Panc1 (cell line): ENCODE results near the gene OTOP3. TPM values are rescaled to one million over a fixed set of nuclear protein-coding genes. Genes with fewer than 3 reads are reported as not detected.

Experiments
- ATAC-seq: fragments of 200-7000 bp; cut with Tn5 transposase; 2 replicates; pipeline ENCODE4 v1.9.1; 2020; ENCODE audit warnings: mild to moderate bottlenecking, moderate library complexity
- BruUV-seq: library from RNA; stranded (reverse); fragments of 400-500 nt; replicated peaks from 2 replicates; lab custom pipeline; 2021; lab: Mats Ljungman, UMichigan
- CTCF ChIA-PET: fragments of 300-600 bp; sonication (Branson Sonifier 250); formaldehyde crosslinking; loops from one replicate; lab custom pipeline; 2022; ENCODE audit warnings: antibody characterized with exemption; lab: Charles Lee
- POLR2A ChIA-PET: fragments of 300-600 bp; sonication (Branson Sonifier 250); formaldehyde crosslinking; loops from one replicate; lab custom pipeline; 2022; ENCODE audit warnings: antibody characterized with exemption; lab: Charles Lee
- DNase-seq: peaks from one replicate; pipeline ENCODE4 v3.0.0-alpha.2; 2010; ENCODE audit warnings: low read depth, low spot score
- H3K27ac ChIP-seq: 2 replicates; pipeline ENCODE4 v1.5.1; 2011; ENCODE audit warnings: mild to moderate bottlenecking, low read length, inconsistent platforms
- H3K27me3 ChIP-seq: fragments of 200-500 bp; sonication (Bioruptor generic); 2 replicates; pipeline ENCODE4 v1.6.0; 2014; ENCODE audit warnings: low read length, inconsistent platforms; ENCODE audit not compliant: control insufficient read depth, insufficient read depth
- H3K36me3 ChIP-seq: fragments of 200-500 bp; sonication (Bioruptor generic); 2 replicates; pipeline ENCODE4 v1.5.1; 2014; ENCODE audit warnings: inconsistent platforms, mild to moderate bottlenecking, low read length, moderate library complexity; ENCODE audit not compliant: control insufficient read depth, insufficient read depth
- H3K4me1 ChIP-seq: 2 replicates; pipeline ENCODE4 v1.5.1; 2011; ENCODE audit warnings: inconsistent platforms, mild to moderate bottlenecking, low read length, moderate library complexity; ENCODE audit not compliant: control insufficient read depth, insufficient read depth
- H3K4me3 ChIP-seq, 2 experiments: 2 replicates each; pipeline ENCODE4 v1.5.1; 2011 to 2012; ENCODE audit warnings: low read depth in 2 of 2, low read length in 2 of 2, mild to moderate bottlenecking in 2 of 2, inconsistent platforms in 1 of 2, moderate library complexity in 1 of 2
- H3K9me3 ChIP-seq: fragments of 200-500 bp; sonication (Bioruptor generic); 2 replicates; pipeline ENCODE4 v1.5.1; 2014; ENCODE audit warnings: low read depth, mild to moderate bottlenecking, inconsistent platforms, low read length, moderate library complexity; ENCODE audit not compliant: control insufficient read depth, insufficient read depth
- CTCF ChIP-seq: fragments of 450-650 bp; IDR thresholded peaks from 2 replicates; pipeline ENCODE4 v1.5.1; 2017; ENCODE audit warnings: mild to moderate bottlenecking
- POLR2AphosphoS5 ChIP-seq: IDR thresholded peaks from 2 replicates; pipeline ENCODE4 v1.6.1; 2012; ENCODE audit warnings: mild to moderate bottlenecking, low read depth, low read length, moderate library complexity
- REST ChIP-seq, 2 experiments: IDR thresholded peaks; 2 replicates each; pipeline ENCODE4 v1.6.1; 2011 to 2012; ENCODE audit warnings: low read depth in 2 of 2, control low read depth in 1 of 2, low read length in 1 of 2, mild to moderate bottlenecking in 1 of 2, moderate library complexity in 1 of 2; ENCODE audit not compliant: insufficient read depth in 1 of 2
- SIN3A ChIP-seq: IDR thresholded peaks from 2 replicates; pipeline ENCODE4 v1.6.1; 2012; ENCODE audit warnings: low read depth, mild to moderate bottlenecking, low read length, moderate library complexity, borderline replicate concordance; ENCODE audit not compliant: insufficient read depth
- TCF7L2 ChIP-seq: IDR thresholded peaks from 2 replicates; pipeline ENCODE4 v1.6.1; 2011; ENCODE audit warnings: mild to moderate bottlenecking, low read depth, low read length, inconsistent platforms
- in situ Hi-C: cut with HindIII; loops from 2 replicates; pipeline ENCODE4 v1.10.0; 2016; ENCODE audit warnings: low sequenced_read_pairs, low pct_unique_long_range_greater_than_20kb
- intact Hi-C: fragments of 100-400 bp; cut with micrococcal nuclease; formaldehyde crosslinking; loops from one replicate; pipeline ENCODE4 v1.10.0; 2022; ENCODE audit not compliant: unreplicated experiment
- total RNA-seq: library from RNA; stranded (reverse); gene quantifications from one replicate; pipeline ENCODE4 v1.2.1, GENCODE V29; 2021; ENCODE audit not compliant: unreplicated experiment

The OTOP3 gene
- total RNA-seq, 1 experiment from 2014 or later = not detected

GRCh38 chr17:74921769-74922168 is 13.9 kb upstream of the OTOP3 start:
- Histone ChIP-seq H3K27ac (no peak overlapping the region), H3K27me3 (peaks cover 18% of the 10 kb centered on the region), H3K36me3 (peaks cover 5% of the 10 kb centered on the region; the same call in 1 of the 2 replicates), H3K9me3 (no peaks in the 10 kb centered on the region), H3K4me3 (no peak overlapping the region), H3K4me1 (peaks cover 4% of the 10 kb centered on the region; the same call in 1 of the 2 replicates)
- CTCF ChIA-PET = interaction anchor here (0.6 to 2.6 kb wide), 2 partner anchors 39 to 294 kb away, joined by 3 to 41 read pairs; no protein-coding TSS in a partner anchor
- ATAC-seq = no peak
- TF ChIP-seq REST (IDR thresholded peaks at IDR 0.05; ENCODE audit: insufficient read depth in 1 of 2, low read depth in 2 of 2, low read length in 1 of 2) (no peak), SIN3A (no peak), TCF7L2 (no peak), POLR2AphosphoS5 (no peak), CTCF (no peak)
- intact Hi-C loops (no loop called here), in situ Hi-C loops (no loop called here)
- POLR2A ChIA-PET = no interaction called here
- BruUV-seq = no TSS peak
- DNase-seq = no peak

GRCh38 chr17:74922172-74922571 is 13.5 kb upstream of the OTOP3 start:
- in situ Hi-C loops (no loop called here), intact Hi-C loops (no loop called here)
- H3K9me3 ChIP-seq = no peaks in the 10 kb centered on the region
- ChIA-PET POLR2A (no interaction called here), CTCF (interaction anchor here (0.6 to 4.0 kb wide), 5 partner anchors 35 to 294 kb away, joined by 3 to 28 read pairs (median 7); no protein-coding TSS in a partner anchor)
- BruUV-seq = no TSS peak
- peaks cover 4% of the 10 kb centered on the region; the same call in 1 of the 2 replicates for H3K4me1 ChIP-seq
- no peak overlapping the region for H3K27ac ChIP-seq
- ATAC-seq = no peak
- H3K36me3 ChIP-seq = peaks cover 5% of the 10 kb centered on the region; the same call in 1 of the 2 replicates
- H3K4me3 ChIP-seq = no peak overlapping the region
- no peak for TF ChIP-seq REST (IDR thresholded peaks at IDR 0.05; ENCODE audit: insufficient read depth in 1 of 2, low read depth in 2 of 2, low read length in 1 of 2)
- TF ChIP-seq POLR2AphosphoS5 = no peak
- TF ChIP-seq CTCF = no peak
- TF ChIP-seq SIN3A = no peak
- no peak for TF ChIP-seq TCF7L2
- peaks cover 18% of the 10 kb centered on the region for H3K27me3 ChIP-seq
- no peak for DNase-seq
